ENCODE results near the gene AREL1.
A peak's percentile ranks its signal among the peaks of the same experiment; 100 is the strongest.

Gene AREL1

GRCh38 chr14:74697976-74698375 lies 14.9 kb downstream of the AREL1 start:
- no peak for FAIRE-seq
- DNase-seq (ENCODE audit: insufficient read length, low spot score) = no peak

- DNase-seq (ENCODE audit: insufficient read length, low spot score) = no peak
- no peak for FAIRE-seq
Measured at GRCh38 chr14:74697543-74697942, 15.3 kb downstream of the AREL1 start.

DNA sequence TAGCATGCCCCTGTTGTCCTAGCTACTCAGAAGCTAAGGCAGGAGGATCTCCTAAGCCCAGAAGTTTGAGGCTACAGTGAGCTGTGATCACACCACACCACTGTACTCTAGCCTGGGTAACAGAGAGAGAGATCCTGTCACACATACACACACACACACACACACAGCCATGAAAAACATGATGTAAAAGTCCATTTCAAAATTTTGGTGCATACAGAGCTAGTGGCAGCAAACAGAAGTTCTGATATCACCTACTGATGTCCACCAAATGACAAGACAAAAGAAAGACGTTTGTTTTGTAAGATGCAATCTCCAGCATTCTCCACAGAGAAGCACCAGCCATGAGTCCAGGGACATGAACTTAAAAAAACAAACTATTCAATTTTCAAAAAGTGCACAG lies 15.9 kb downstream of the AREL1 start:
- FAIRE-seq (no peak), DNase-seq (ENCODE audit: insufficient read length, low spot score) (no peak)

DNA sequence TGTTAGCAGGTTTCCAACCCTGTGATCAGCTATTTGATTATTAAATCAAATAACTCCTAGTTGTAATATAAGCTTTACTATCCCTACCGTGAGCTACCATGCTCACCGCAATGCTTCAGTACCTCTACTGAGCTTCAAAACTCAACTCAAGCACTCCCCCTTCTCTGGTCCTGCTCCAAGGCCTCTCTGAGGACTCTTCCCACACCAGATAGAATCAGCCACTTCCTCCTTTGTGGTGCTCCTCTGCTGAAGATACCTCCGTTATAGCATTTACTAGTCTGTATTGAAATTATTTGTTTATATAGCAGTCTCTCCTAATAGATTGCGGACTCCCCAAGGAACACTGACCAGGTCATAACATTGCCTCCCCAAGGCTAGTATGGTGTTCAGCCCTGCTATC lies 17.5 kb downstream of the AREL1 start:
- no peak for DNase-seq (ENCODE audit: insufficient read length, low spot score)

GRCh38 chr14:74693191-74693590 lies 19.7 kb downstream of the AREL1 start:
- FAIRE-seq (no peak), DNase-seq (ENCODE audit: insufficient read length, low spot score) (no peak)

More for the DNA sequence above, 17.5 kb downstream of the AREL1 start:
- no peak for FAIRE-seq

DNA sequence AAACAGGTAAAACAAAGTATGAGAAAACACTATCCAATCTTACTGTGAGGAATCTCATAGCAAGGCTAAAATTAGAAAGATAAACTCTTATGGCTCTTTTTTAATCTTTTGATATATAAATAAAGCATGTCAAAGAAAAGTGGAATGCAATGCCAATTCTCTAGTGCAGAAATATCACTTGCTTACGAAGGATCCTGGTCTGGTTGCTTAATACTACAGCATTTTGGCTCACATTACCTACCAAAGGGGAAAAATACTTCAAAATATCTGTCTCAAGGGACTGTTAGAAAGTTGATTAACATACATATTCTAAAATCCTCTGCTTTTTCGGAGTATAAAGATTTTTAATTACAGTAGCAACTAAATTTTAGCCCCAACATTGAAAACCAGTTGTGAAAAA lies 21.4 kb downstream of the AREL1 start:
- no peak for DNase-seq (ENCODE audit: insufficient read length, low spot score)
- no peak for FAIRE-seq

GRCh38 chr14:74685921-74686678 lies 26.8 kb downstream of the AREL1 start:
- DNase-seq (ENCODE audit: insufficient read length, low spot score) = no peak
- FAIRE-seq = no peak

DNA sequence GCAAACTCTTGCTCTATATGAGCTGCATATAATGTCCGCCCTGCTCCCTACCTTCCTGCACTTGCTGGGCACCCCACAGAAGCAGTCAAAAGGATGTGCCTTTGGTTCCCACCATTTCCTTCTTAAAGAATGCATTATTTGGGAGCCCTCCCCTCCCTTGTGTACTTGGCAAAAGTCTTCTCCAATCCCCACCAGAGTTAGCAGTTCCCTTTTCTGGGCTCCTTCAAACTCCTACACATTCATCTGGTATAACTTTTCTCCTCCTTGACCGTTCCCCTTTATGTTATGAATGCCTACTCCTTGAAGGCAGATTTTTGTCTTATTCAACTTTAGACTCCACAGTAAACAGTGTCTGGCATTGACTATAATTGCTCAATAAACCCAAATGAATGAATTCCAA lies 27.8 kb downstream of the AREL1 start:
- FAIRE-seq (no peak), DNase-seq (ENCODE audit: insufficient read length, low spot score) (no peak)

DNA sequence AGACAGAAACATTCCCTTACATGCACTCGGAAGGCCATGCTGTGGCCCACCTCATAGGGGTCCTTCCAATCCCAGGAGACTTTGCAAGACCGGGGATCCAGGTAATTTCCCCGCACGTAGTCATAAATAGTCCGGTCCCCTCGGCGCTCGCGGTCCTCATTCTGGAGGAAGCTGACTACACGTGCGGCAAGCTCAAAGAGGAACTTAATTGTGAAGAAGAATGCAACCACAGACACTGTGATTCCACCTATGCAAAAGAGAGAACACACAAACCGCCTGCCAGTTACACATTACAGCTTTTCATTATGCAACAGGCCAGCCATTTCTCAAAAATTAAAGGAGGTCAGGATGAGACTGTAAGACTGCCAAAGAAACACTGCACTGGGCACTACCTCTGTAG lies 28.4 kb downstream of the AREL1 start:
- FAIRE-seq (peak; percentile 78), DNase-seq (ENCODE audit: insufficient read length, low spot score) (peak; percentile 32)

DNA sequence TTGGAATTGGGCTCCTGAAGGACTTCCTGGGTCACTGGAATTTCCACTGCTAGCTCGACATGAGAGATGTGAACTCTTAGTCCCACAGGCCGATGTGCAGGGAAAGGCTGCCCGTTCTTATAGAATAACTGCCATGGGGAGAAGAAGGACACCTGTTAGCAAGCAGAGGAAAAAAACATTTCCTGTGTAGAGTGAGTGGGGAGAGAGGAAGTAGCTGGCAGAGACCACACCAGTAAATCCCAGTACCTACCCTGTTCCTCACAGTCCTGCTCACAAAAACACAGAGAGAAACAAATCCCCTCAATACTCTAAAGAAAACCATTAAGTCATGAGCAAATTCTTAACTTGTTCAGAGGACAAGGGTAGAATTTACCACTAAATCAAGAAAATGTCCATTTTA lies 29.5 kb downstream of the AREL1 start:
- FAIRE-seq = no peak
- no peak for DNase-seq (ENCODE audit: insufficient read length, low spot score)

GRCh38 chr14:74682169-74682952 lies 30.5 kb downstream of the AREL1 start:
- DNase-seq (ENCODE audit: insufficient read length, low spot score) = no peak
- no peak for FAIRE-seq

DNA sequence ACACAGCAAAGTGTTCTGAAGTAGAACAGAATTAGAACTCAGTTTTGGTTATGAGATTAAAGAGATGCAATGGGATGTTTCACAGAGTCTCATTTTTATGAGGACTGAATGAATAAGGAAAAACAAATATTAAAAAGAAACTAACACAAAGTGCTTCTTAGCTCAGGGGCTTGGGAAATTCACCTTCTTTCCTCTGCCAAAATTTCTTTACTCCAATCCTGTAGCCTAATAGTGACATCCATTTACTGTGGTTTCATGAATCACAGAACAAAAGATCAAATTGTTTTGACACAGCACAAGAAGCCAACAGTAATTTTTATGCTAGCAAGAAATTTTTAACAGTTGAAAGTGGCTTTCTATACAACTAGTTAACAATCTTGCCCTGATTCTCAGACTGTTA lies 37.7 kb downstream of the AREL1 start:
- FAIRE-seq = no peak
- DNase-seq (ENCODE audit: insufficient read length, low spot score) = no peak

DNA sequence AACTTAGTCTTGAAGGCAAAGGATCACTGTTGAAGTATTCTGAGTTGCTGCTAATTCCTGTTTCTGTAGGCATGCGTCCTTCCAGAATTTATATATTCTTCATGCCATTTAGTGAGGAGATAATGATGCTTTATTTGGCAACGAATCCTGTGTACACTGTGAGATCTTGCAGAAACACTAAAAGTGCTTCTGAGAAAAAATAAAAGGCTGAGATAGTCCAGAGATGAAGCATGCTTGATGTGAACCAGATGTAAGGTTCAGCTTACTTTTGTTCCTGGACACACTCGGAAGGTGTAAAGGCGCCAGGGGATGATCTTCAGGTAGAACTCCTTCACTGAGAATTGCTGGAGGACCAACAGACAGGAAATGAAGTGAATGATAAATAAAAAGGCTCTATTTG lies 39.1 kb downstream of the AREL1 start:
- no peak for DNase-seq (ENCODE audit: insufficient read length, low spot score)
- no peak for FAIRE-seq

DNA sequence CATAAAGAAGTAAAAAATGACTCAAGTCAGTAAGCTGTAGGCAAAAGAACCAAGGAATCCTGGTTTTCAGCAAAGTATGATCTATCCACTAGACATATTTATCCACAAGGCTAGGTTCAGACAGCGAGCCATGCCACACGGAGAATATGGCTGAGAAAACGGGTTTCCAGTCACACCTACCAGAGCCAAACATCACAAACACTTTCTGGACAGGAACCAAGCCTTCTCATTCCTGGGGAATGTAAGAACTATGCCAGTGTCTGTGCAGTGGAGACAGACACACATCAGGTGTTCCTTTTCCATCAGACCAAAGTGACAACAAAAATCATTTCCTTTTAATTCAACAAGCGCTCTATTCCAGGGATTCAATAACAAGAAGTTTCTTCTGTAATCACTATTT lies 41.1 kb downstream of the AREL1 start:
- FAIRE-seq (no peak), DNase-seq (ENCODE audit: insufficient read length, low spot score) (no peak)

DNA sequence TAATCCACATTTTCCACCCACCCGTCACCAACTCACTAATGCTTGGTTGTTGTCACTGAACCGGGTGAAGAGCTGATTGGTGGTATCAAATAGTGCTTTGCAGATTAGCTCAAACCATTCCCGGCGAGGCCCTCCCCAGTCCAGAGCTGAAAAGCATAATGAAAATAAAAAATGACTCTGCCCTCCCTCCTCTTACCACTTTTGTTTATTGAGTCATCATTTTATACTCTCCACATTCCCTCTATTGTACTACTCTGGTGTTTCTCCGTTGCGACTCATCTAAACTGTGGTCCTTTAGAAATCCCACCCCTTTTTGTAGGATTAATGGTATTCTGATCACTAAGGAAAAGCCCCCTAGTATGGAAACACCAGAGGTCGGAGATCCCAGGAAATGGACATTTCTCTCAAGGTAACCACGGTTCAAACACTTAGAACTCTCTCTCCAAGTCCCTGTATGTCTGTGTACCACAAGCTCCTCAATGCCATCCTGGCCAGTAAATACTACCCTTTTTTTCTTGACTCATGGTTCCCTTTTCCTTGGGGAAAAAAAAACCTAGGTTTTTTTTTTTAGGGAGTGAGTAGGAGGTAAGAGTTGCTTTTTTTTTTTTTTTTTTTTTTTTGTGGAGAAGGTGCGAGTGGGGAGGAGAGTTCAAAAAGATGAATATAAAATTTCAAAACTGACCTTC lies 42.0 kb downstream of the AREL1 start:
- no peak for DNase-seq (ENCODE audit: insufficient read length, low spot score)
- FAIRE-seq = no peak

- DNase-seq (ENCODE audit: insufficient read length, low spot score) (no peak), FAIRE-seq (no peak)
Measured at GRCh38 chr14:74669846-74670245, 43.0 kb downstream of the AREL1 start.

DNA sequence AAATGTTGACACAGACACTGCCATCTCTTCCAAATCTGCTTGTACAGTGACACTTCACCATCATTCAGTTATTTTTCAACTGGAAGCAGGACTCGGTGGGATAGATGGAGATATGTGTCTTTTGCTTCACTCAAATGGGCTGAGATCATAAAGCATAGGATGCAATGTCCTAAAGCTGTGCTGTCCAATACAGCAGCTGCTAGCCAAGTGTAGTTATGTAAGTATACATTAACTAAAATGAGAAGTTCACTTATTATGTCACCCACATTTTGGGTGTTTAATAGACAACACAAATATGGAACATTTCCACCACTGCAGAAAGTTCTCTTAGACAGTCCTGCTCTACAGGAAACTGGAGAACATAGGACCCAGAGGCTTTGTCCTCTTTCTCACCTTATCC lies 43.6 kb downstream of the AREL1 start:
- DNase-seq (ENCODE audit: insufficient read length, low spot score) (no peak), FAIRE-seq (no peak)

GRCh38 chr14:74667758-74668157 lies 45.1 kb downstream of the AREL1 start:
- FAIRE-seq (no peak), DNase-seq (ENCODE audit: insufficient read length, low spot score) (no peak)

GRCh38 chr14:74664717-74665116 lies 48.2 kb downstream of the AREL1 start:
- DNase-seq (ENCODE audit: insufficient read length, low spot score) (no peak), FAIRE-seq (no peak)

DNA sequence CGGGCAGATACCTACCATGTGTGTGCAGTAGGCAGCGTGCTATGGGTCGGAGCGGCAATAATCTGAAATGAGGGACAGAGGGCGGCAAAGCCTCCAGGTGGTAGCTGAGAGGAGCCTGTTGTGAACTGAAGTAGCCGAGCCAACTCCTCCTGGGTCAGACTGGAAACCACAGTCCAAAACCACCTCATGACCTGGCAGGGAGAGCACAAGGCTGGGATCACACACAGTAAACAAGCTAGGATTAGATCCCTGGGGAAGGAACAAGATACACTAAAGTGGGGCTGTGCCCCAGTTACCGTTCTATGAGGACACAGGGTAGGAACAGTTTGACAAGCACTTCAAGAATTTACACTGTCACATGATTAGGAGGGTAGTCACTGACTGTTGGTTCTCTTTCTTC lies 49.0 kb downstream of the AREL1 start:
- FAIRE-seq = no peak

DNA sequence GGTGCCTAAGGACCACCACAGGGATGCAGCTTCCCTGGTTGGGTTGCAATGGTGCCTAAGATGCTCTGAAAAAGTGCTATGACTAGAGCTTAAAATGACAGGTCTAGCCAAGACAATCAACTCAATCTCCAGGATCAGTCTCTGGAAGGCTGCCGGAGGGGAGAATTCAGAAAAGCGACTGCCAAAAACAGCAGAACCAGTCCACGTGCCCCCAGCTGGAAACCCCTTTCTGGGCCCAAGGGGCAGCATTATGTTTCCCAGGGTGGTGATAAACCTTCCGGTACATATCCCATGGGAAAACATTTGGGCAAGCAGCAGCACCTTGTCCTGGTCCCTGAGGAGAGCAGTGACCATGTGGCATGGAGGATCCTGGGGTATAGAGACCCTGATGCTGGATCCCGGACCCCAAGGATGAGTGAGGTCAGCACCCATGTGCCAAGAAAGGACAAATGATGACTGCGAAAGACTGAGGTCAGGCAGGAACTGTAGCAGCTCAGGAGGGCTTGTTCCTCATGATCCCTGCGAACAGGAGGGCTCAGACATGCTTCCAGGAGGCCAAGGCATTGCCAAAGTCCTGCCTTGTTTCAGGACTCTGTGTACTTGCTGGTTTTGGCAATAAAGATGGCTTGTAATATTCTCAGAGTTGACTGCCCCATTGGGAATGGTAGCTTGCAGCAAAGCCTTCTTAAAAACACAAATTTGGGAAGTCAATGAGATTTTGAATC lies 51.0 kb downstream of the AREL1 start:
- FAIRE-seq (no peak), DNase-seq (ENCODE audit: insufficient read length, low spot score) (no peak)

More for the DNA sequence above, 49.0 kb downstream of the AREL1 start:
- no peak for DNase-seq (ENCODE audit: insufficient read length, low spot score)
